ENCODE data around the gene LRRC1.
"Not testable (repeated sequence)": the region's sequence is repeated elsewhere in the genome, so short reads cannot be mapped to it uniquely, and the experiment has no call there.

LRRC1 gene

GRCh38 chr6:53794720-53795339 is at the start of gene LRRC1:
TSS of gene LRRC1 (plus strand) at chr6:53795005. CDS start at chr6:53795257, 252 bp downstream.
- DNase-seq: peak; percentile 84

- DNase-seq: no peak
These were observed 48.2 kb upstream of the LRRC1 start for GRCh38 chr6:53746442-53747103.

DNA sequence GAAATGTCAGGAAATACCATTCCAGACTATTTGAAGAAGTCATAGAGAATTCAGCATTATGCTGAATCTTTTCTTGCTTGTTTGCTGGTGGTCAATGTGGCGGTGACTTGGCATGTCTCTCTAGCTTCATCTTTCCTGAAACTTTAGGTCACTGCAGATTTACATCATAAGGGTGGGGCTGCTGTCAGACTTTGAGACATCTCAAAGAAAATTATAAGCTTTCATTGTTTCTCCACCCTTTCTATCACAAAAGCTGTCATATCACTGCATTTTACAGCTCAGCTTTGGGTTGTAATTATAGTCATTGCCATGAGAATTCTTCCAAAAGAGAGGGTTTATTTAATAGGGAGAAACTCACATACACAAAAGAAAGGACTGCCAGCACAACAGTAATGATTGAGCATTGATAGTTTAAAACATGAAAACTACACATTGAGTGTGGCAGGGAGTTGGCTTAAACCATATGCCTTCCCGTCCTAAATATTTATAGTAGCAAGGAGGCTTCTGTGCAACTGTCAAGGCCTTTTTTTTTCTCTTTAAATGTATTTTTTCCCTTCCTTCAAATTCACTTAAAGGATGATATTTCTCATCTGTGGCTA is 44.7 kb upstream of the LRRC1 start:
- DNase-seq: no peak

- DNase-seq: no peak
These were observed 43.4 kb upstream of the LRRC1 start for GRCh38 chr6:53751417-53751816.

GRCh38 chr6:53752440-53752839 is 42.4 kb upstream of the LRRC1 start:
- DNase-seq: no peak

- DNase-seq: no peak
These were observed 41.9 kb upstream of the LRRC1 start for GRCh38 chr6:53752856-53753255.

GRCh38 chr6:53754330-53754729 is 40.5 kb upstream of the LRRC1 start:
- no peak for DNase-seq

- DNase-seq: no peak
These were observed 38.4 kb upstream of the LRRC1 start for GRCh38 chr6:53756396-53756795.

- no peak for DNase-seq
These were observed 36.3 kb upstream of the LRRC1 start for GRCh38 chr6:53758496-53758895.

GRCh38 chr6:53761036-53761435 is 33.8 kb upstream of the LRRC1 start:
- no peak for DNase-seq

DNA sequence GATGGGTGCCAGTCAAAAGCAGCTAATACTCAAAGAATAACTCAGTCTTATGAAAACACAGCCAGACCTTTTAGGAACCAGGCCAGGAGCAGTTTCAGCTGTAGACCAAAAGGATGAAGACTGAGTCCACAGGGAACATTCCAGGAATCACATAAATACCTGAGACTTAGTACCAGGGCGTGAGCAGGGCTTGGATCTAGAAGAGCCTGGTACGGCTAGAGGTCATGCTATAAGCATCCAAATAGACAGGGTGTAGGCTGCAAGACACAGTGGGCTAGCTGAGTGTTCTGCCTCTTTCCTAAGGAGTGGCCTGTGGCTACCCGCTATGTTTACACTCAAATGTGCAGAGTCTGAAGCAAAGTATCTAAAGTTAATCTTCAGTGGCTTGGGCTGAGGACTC is 29.5 kb upstream of the LRRC1 start:
- DNase-seq: no peak

DNA sequence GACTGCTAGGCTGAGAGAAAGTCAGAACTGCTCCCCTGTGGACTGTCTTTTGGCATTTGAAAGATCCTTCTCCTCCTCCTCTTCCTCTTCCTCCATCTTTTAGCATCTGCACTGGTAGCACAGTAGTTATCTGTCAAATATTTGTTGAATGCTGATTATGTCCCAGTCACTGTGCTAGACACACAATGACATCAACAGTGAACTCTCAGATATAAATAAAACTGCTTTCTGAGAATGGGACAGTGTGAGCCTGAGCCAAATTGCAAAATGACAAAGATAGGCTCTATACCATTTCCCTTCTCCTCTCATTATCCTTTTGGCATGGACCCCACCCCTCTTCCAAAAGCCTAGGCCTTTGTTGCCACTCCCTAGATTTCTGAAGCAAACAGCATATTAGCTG is 27.9 kb upstream of the LRRC1 start:
- DNase-seq: no peak

DNA sequence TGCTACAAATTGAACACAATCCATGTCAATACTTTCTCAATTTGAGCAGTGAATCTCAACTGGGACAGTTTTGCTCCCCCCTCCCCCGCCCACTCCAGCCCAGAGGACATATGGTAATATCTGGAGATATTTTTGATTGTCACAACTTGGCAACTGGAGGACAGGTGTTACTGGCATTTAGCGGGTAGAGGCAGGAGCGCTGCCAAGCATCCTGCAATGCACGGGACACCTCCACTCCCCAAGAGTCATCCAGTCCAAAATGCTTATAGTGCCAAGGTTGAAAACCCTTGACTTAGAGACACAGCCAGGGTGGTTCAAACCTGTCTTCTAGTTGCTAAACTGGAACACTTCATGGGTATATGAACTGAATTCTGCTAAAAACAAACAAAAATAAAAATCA is 26.9 kb upstream of the LRRC1 start:
- no peak for DNase-seq

GRCh38 chr6:53768636-53769035 is 26.2 kb upstream of the LRRC1 start:
- no peak for DNase-seq

GRCh38 chr6:53770780-53771249 is 24.0 kb upstream of the LRRC1 start:
- no peak for DNase-seq

DNA sequence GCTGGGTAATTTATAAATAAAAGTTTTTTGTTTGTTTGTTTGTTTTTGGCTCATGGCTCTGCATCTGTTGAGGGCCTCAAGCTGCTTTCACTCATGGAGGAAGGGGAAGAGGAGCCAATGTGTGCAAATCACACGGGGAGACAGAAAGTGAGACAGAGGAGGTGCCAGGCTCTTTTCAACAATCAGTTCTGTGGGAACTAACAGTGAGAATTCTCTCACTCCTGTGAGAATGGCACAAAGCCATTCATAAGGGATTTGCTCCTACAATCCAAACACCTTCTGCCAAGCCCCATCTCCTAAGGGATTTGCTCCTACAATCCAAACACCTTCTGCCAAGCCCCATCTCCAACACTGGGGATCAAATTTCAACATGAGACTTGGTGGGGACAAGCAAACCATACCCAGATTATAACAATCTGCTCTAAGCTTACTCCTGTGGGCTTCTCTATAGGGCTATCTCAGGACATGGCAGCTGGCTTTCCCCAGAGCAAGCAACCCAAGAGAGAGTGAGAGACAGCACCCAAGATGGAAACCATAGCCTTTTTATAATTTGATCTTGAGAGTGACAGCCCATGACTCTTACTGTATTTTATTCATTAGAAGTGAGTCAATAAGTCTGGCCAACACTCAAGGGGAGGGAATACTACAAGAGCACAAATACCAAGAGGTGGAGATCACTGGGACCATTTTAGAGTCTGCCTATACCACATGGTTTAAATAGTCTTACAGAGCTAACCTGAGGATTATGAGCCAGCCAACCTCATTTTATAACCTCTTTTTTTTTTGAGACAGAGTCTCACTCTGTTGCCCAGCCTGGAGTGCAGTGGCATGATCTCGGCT is 22.8 kb upstream of the LRRC1 start:
- no peak for DNase-seq

- no peak for DNase-seq
These were observed 21.6 kb upstream of the LRRC1 start for GRCh38 chr6:53773044-53773696.

GRCh38 chr6:53776152-53776551 is 18.7 kb upstream of the LRRC1 start:
- DNase-seq: not testable (repeated sequence)

GRCh38 chr6:53784991-53785390 is 9.8 kb upstream of the LRRC1 start:
- DNase-seq: not testable (repeated sequence)

GRCh38 chr6:53786832-53787231 is 8.0 kb upstream of the LRRC1 start:
- DNase-seq: no peak

DNA sequence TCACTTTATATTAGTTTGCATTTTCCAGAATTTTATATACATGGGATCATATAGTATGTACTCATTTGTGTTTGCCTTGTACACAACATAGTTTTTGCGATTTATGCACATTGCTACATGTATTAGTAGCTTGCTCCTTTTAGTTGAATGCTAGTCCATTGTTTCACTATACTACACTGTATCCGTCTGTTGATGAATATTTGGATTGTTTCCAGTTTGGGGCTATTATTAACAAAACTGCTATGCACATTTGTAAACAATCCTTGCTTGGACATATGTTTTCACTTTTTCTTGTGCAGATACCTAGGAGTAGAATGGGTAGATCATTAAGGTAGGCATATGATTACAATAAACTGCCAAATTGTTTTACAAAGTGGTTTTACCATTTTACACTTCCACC is 3.9 kb upstream of the LRRC1 start:
- no peak for DNase-seq

- no peak for DNase-seq
These were observed 2.8 kb upstream of the LRRC1 start for GRCh38 chr6:53792016-53792415.

DNA sequence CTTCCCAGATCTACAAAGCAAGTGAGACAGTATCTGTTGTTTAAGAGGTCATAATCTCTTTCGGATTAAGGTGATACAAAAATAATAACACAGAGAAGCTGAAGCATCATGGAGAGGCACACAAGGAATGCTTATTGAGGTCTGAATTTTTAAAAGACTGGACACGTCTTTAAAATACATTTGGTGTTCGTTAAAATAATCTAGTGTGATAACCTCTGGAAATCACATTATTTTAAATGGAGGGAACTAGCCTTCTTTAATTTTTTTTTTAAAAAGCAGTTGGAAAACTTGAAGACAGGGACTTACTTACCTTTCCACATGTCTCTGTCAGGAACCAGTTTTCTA is 1.9 kb upstream of the LRRC1 start:
- no peak for DNase-seq

Measured in stimulated activated naive CD4-positive, alpha-beta T cell treated with Interleukin-2 at 50 U/mL for 16 hours (primary cell).